ENCODE measurements around the gene FRS3. TPM values are rescaled to one million over a fixed set of nuclear protein-coding genes. Genes with fewer than 3 reads are reported as not detected.

FRS3 gene
- total and polyA plus RNA-seq, 9 of the 15 experiments (the other 6 are each of a cell fraction or from before 2014, with no cell fraction given) = 0.03 to 3.7 (median 1.6) TPM

- TF ChIP-seq, protein P1, sequence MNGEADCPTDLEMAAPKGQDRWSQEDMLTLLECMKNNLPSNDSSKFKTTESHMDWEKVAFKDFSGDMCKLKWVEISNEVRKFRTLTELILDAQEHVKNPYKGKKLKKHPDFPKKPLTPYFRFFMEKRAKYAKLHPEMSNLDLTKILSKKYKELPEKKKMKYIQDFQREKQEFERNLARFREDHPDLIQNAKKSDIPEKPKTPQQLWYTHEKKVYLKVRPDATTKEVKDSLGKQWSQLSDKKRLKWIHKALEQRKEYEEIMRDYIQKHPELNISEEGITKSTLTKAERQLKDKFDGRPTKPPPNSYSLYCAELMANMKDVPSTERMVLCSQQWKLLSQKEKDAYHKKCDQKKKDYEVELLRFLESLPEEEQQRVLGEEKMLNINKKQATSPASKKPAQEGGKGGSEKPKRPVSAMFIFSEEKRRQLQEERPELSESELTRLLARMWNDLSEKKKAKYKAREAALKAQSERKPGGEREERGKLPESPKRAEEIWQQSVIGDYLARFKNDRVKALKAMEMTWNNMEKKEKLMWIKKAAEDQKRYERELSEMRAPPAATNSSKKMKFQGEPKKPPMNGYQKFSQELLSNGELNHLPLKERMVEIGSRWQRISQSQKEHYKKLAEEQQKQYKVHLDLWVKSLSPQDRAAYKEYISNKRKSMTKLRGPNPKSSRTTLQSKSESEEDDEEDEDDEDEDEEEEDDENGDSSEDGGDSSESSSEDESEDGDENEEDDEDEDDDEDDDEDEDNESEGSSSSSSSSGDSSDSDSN (IDR thresholded peaks at IDR 0.05; ENCODE audit: borderline replicate concordance in 1 of 2, low read depth in 2 of 2, low read length in 2 of 2) = 0 out of 4 replicates have a peak, but pooled peaks of 1 of the 2 experiments have one; percentile 42
- TF ChIP-seq EHMT2 (IDR thresholded peaks at IDR 0.05) (no peak), RBM25 (IDR thresholded peaks at IDR 0.05; ENCODE audit: low read depth, low read length, severe bottlenecking) (no peak), ZNF217 (CRISPR knock-in tag; IDR thresholded peaks at IDR 0.05) (no peak), BRF1 (IDR thresholded peaks at IDR 0.05; ENCODE audit: borderline replicate concordance, extremely low read depth, insufficient read length) (no peak), SMARCB1 (IDR thresholded peaks at IDR 0.05; ENCODE audit: insufficient read length, low read depth) (no peak), GABPB1 (CRISPR knock-in tag; IDR thresholded peaks at IDR 0.05) (peak; percentile 88), ZFP36 (IDR thresholded peaks at IDR 0.05; ENCODE audit: low read depth, low read length, partially characterized antibody) (no peak), FOXA3 (CRISPR knock-in tag; conservative IDR thresholded peaks at IDR 0.05 in 1 of 2, IDR thresholded peaks at IDR 0.05 in 1 of 2) (no peak), MEF2D (tag; conservative IDR thresholded peaks at IDR 0.05; ENCODE audit: low read depth) (no peak), CEBPG (CRISPR knock-in tag; IDR thresholded peaks at IDR 0.05) (peak; percentile 98), CEBPG (tag; conservative IDR thresholded peaks at IDR 0.05 in 1 of 2, IDR thresholded peaks at IDR 0.05 in 1 of 2) (peak; percentile 95 to 97), HSF4 (CRISPR knock-in tag; IDR thresholded peaks at IDR 0.05; ENCODE audit: borderline replicate concordance) (no peak), ZNF263 (CRISPR knock-in tag; IDR thresholded peaks at IDR 0.05; ENCODE audit: borderline replicate concordance) (peak; percentile 21; the same call in 1 of the 2 replicates), NCOA6 (IDR thresholded peaks at IDR 0.05) (peak; percentile 49; the same call in 1 of the 2 replicates), HDAC1 (IDR thresholded peaks at IDR 0.05) (no peak), L3MBTL2 (IDR thresholded peaks at IDR 0.05) (0 out of 2 replicates have a peak, but pooled peaks have one; percentile 25), KAT7 (CRISPR knock-in tag; IDR thresholded peaks at IDR 0.05; ENCODE audit: borderline replicate concordance) (0 out of 2 replicates have a peak, but pooled peaks have one; percentile 69), YY1 (IDR thresholded peaks at IDR 0.05; ENCODE audit: borderline replicate concordance in 1 of 3, control insufficient read depth in 1 of 3, extremely low read depth in 1 of 3, insufficient read depth in 3 of 3, insufficient read length in 1 of 3, insufficient replicate concordance in 2 of 3, low read depth in 1 of 3, low read length in 2 of 3) (peak in 2 of 3 experiments; percentile 17 to 50), TAF7 (tag; IDR thresholded peaks at IDR 0.05) (no peak), POLR2G (IDR thresholded peaks at IDR 0.05; ENCODE audit: low read depth, low read length) (0 out of 2 replicates have a peak, but pooled peaks have one; percentile 22), DACH1 (IDR thresholded peaks at IDR 0.05; ENCODE audit: partially characterized antibody) (no peak)
- TF ChIP-seq, protein P2, sequence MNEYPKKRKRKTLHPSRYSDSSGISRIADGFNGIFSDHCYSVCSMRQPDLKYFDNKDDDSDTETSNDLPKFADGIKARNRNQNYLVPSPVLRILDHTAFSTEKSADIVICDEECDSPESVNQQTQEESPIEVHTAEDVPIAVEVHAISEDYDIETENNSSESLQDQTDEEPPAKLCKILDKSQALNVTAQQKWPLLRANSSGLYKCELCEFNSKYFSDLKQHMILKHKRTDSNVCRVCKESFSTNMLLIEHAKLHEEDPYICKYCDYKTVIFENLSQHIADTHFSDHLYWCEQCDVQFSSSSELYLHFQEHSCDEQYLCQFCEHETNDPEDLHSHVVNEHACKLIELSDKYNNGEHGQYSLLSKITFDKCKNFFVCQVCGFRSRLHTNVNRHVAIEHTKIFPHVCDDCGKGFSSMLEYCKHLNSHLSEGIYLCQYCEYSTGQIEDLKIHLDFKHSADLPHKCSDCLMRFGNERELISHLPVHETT (CRISPR knock-in tag; conservative IDR thresholded peaks at IDR 0.05 in 1 of 2, IDR thresholded peaks at IDR 0.05 in 1 of 2) = no peak
These were observed 56.0 kb downstream of the FRS3 start (continued) for GRCh38 chr6:41723530-41724227.

Data from K562 (cell line).